HG03175 (cell line): ENCODE measurements around the gene PRKD1.
A peak's percentile ranks its signal among the peaks of the same experiment; 100 is the strongest.
"Not testable (repeated sequence)": the region's sequence is repeated elsewhere in the genome, so short reads cannot be mapped to it uniquely, and the experiment has no call there.

Source experiments
- ATAC-seq: cut with Tn5 transposase; IDR thresholded peaks from one replicate; pipeline ENCODE4 v1.9.1; 2021; ENCODE audit warnings: mild to moderate bottlenecking, moderate library complexity; ENCODE audit not compliant: unreplicated experiment

Gene PRKD1

DNA sequence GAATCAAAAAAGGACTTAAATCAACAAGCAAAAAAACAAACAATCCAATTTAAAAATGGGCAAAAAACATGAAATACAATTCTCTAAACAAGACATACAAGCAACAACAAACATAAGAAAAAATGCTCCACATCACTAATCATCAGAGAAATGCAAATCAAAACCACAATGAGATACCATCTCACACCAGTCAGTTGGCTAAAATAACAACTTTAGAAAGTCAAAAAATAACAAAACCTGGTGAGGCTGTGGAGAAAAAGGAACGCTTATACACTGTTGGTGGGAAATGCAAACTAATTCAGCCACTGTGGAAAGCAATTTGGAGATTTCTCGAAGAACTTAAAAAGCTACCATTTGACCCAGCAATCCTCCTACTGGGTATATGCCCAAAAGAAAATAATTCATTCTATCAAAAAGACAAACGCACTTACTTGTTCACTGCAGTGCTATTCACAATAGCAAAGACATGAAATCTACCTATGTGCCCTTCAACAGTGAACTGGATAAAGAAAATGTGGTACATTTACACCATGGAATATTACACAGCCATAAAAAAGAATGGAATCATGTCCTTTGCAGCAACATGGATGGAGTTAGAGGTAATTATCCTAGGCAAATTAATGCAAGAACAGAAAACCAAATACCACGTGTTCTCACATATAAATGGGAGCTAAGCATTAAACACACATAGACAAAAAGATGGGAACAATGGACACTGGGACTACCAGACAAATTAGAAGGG lies 26.9 kb downstream of the PRKD1 start:
- no peak for ATAC-seq

DNA sequence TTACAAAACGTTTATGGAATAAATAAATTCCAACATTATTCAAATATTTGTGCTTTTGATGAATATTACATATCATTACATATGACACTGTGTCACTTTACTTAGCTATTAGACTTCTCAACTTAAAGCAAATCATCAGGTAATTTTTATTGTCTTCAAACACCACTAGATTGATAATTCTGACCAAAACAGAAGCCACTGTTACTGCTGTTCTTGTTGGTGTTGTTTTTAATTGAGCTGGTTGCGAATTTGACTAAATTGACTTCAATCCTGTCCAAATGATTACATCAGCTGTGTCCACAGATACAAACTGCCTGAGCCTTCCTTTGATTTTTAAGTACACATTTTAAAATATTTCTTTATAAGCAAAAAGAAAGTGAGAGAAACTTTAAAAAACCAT lies 29.2 kb downstream of the PRKD1 start:
- no peak for ATAC-seq

DNA sequence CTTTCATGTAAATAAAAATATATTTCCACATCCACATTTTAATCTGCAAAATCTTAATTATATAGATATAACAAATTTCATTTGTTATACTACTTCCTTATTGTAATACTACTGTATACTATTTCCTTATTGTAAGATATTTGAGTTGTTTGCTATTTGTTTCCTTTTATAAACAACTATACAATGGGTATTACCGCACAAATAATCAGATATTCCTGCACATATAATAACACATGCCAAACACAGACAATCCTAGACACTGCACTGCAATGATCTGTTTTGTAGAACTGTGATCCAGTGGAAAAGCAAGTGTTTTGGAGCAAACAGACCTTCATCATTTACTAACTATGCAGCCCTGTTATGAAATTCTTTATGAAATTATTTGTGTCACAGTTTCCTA lies 30.5 kb downstream of the PRKD1 start:
- ATAC-seq = no peak

DNA sequence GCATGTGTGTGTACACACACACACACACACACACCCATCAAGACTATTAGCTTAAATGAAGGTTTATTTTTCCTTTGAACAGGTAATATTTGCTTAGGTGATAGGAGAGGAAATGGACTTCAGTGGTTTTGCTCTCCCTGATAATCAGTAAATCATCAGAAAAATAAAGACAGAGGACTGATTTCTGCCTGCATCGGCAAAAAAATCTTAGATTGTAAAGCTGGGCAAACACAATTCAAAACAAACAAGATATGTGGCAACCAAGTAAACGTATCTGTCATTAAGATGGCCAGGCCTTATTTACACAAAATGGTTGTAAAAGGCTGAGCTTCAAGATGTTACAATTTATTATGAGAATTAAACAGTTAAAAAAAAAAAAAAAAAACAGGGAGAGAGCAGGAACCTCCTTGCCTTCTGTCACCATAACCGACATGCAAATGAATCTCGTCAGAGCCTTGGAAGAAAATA lies 31.3 kb downstream of the PRKD1 start:
- no peak for ATAC-seq

DNA sequence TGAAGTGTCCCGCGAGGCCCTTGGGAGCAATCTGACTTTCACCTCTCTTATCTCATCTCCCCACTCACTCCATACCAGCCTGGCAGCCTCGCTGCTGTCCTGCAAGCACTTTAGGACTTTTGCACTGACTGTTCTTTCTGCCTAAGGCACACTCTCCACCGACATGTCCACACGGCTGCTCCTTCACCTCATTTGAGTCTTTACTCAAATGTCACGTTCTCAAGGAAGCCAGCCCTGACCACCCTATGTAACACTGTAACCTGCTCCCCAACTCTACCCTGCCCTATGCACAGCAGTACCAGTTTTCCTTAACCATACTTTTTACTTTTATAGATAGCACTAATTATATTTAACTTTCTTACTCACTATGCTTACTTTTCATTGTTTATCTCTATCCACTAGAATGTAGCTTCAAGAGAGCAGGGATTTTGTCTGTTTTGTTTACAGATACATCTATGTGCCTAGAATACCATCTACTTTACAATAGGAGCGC lies 32.0 kb downstream of the PRKD1 start:
- ATAC-seq = no peak

DNA sequence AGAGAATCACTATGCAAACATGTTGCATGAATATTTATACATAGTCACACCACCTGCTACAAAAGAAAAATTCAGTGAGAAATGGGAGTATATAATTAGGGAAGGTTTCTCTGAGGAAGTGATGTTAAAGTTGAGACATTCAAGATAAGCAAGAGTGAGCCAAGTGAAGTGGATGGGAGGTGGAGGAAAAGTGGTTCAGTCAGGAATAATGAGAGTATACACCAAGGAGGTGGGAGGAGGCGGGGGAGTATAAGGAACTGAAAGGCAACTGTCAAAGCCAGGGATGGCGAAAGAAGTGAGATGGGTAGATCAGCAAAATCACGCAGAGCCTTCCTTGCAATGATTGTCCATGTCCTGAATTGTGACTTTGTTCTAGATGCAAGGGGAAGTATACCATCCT lies 33.7 kb downstream of the PRKD1 start:
- ATAC-seq = no peak

DNA sequence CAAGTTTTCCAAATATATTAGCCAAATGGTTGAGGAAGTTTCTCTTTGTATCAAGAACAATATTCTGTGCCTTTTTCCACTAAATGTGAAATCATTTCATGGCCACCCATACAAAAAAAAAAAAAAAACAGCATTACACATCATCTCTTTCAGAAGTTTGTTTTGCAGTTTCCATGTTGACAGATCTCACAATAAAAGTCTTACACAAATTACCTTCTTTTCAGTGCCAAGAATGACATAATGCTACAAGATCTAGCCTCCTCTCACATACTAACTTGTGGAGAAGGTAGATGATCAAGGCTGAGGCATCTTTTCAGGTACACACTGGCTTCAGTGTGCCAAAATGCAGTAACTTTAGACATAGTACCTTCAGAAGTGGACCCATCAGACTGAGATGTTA lies 35.3 kb downstream of the PRKD1 start:
- ATAC-seq = no peak

DNA sequence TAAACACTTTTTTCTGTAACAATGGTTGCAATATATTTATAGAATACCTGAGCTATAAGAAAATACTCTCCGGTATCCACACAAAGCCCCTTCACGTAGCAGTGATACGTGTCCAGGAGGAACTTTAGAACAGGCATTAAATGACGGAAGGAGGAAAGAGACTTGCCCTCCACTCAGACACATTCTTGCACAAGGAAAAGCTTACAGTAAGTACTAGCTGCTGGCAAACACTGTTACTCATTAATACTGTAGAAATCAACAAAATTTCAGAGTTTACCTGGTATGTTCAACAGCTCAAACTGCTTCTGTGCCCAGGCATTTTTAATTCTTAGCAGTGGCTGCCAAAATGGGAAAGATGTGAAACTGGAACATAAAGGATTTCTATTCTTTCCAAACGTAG lies 41.7 kb downstream of the PRKD1 start:
- no peak for ATAC-seq

DNA sequence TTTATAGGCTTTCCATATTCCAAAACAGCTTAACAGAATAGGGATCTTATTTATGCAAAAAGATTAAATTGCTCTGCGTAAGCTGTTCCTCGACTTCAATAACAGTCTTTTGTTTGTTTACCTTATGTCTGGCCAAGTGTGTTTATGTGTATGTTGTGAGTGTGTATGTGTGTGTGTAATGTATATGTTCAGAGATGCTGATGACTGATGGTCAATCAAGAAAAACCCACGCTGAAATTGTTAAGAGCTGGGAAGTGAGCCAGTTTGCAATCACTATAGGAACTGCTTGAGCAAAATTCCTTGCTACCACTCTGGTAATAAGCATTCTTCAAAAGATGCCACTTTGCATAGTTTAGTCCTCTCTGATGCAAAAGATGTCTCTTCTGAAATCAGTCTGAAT lies 59.6 kb downstream of the PRKD1 start:
- no peak for ATAC-seq

DNA sequence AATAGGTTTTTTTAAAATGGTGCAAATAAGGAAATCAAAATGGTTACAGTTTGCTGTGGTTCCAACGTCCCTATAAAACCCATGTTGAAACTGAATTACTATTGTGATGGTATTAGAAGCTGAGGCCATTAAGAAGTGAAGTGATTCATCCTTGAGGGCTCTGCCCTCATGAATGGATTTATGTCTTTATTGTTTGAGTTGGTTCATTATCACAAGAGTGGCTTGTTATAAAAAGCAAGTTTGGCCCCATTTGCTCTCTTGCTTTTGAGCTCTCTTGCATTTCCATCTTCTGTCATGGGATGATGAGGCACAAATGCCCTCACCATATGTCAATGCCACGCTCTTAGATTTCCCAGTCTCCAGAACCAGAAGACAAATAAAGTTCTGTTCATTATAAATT lies 62.3 kb downstream of the PRKD1 start:
- no peak for ATAC-seq

DNA sequence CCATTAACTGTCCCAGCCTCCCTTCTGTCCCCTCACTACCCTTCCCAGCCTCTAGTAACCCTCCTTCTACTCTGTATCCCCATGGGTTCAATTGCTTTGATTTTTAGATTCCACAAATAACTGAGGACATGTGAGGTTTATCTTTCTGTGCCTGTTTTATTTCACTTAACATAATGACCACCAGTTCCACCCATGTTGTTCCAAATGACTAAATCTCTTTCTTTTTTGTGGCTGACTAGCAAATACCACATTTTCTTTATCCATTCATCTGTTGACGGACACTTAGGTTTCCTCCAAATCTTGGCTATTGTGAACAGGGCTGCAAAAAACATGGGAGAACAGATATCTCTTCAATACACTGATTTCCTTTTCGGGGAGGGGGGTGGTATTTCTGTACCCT lies 65.7 kb downstream of the PRKD1 start:
- ATAC-seq = no peak

DNA sequence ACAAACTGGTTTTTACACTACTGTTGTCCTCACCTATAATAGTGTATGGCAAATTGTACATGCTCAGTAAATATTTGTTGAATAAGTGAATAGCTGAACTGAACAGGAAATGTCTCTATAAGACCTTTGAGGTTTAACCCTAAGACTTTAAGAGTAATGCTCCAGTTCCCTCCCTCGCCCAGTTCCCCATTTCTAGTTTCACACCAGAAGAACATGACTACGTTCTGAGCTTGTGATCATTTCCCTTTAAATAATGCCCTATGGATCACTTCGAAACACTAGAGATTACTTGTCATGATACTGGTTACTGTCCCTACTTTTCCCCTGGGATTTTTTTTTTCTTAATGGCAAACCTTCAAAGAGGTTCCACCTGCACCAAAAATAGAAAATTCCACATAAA lies 69.3 kb downstream of the PRKD1 start:
- ATAC-seq = peak; percentile 96

DNA sequence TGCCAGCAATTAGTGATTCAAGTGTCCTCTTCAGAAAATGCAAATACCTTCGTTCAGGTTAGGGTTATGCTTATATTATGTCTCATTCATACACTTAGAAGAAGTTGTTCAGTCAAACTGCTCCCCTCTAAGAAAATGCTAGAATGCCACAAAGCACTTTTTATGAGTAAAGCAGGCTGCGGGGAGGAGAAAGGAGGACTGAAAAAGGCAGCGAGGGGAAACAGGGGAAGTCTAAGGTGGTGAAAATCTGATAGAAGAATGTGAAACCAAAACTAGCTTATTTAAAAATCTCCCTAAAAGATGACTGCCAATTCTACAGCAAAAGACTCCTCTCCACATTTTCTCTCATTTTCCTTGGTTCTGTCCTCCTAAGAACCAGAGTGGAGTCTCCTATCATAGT lies 70.1 kb downstream of the PRKD1 start:
- ATAC-seq = peak; percentile 65

DNA sequence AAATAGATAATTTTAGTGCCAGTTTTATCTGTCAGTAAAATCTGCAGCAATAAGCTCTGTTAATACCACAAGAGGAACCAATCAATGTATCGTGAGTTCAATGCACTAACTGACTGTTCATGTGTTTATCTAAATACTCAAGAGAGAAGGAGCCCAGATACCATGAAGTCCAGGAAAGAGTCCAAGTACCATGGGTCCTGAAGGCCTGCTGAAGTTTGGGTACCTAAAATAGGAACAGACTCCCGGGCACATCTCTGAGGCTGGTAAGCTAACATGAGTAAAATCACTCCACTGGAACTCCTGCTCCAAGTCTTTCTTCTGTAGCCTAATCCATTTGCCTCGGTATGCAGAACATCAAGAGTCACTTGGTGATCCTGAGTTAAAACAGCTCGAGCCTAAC lies 71.1 kb downstream of the PRKD1 start:
- no peak for ATAC-seq

DNA sequence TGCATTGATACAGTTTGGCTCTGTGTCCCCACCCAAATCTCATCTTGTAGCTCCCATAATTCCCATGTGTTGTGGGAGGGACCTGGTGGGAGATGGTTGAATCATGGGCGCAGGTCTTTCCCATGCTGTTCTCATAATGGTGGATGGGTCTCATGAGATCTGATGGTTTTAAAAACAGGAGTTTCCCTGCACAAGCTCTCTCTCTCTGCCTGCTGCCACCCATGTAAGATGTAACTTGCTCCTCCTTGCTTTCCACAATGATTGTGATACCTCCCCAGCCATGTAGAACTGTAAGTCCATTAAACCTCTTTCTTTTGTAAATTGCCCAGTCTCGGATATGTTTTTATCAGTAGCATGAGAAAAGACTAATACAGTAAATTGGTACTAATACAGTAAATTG lies 74.0 kb downstream of the PRKD1 start:
- not testable (repeated sequence) for ATAC-seq

DNA sequence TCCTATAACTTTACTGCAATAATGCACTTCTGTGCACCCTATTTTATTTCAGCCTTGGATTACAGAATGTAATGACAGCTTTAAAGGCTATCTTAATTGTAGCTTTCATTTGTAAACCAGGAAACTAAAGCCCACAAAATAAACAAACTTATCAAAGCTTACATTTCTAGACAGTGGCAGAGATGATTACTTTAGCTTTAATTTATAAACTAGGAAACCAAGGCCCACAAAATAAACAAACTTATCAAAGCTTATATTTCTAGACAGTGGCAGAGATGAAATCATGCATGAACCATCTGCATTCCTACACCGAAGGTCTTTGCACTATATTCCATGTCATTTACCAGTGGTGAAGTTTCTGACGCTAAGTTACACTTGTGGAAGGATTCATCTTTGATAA lies 74.4 kb downstream of the PRKD1 start:
- ATAC-seq = no peak

DNA sequence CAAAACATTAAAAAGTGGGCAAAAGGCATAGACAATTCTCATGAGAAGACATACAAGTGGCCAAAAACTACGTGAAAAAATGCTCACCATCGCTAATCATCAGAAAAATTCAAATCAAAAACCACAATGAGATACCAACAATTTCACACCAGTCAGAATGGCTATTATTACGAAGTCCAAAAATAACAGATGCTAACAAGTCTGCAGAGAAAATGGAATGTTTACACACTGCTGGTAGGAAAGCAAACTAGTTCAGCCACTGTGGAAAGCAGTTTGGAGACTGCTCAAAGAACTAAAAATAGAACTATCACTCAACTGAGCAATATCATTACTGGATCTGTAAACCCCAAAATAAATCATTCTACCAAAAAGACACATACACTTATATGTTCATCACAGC lies 76.2 kb downstream of the PRKD1 start:
- ATAC-seq = no peak

DNA sequence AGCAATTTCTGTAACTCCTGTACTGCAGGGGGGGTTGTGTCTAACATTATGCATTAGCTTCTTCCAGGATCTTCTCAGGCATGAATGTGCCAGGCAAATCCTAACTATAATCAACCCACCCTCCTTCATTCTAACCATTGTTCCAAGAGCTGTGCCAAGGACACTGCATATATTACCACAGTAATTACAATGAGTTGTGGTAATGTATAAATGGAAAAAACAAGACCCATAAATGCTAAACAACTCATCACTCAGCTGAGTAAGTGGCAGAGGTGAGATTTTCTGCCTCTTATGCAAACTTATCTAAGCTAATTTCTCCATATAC lies 80.6 kb downstream of the PRKD1 start:
- no peak for ATAC-seq

DNA sequence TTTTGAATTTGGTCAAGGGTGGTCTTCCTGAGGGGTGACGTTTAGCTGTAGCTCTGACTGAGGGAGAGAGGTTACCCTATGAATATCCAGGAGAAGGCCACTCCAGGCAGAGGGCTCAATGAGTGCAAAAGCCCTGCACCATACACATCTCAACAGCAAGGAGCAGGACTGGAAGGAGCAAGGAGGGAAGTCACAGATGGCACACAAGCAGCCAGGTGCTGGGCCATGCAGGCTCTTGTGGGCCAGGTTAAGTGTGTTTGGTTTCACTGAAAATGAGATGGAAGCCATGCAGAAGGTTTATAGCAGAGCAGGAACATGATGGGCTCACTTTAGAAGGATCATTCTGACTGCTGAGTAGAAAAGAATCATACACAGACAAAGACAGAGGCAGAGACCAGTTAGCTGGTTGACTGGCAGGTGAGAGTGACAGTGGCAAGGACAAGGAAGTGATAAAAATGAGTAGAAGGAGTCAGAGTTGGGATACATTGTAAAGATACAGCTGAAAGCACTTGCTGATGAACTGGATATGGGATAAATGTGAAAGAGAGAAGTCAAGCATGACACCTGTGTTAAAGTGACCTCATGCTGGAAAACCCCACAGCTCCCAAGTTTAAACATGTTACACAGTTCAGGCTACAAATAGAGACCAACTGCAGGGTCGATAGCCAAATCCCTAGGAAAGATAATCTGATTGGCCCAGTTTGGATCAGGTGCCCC lies 81.2 kb downstream of the PRKD1 start:
- no peak for ATAC-seq

DNA sequence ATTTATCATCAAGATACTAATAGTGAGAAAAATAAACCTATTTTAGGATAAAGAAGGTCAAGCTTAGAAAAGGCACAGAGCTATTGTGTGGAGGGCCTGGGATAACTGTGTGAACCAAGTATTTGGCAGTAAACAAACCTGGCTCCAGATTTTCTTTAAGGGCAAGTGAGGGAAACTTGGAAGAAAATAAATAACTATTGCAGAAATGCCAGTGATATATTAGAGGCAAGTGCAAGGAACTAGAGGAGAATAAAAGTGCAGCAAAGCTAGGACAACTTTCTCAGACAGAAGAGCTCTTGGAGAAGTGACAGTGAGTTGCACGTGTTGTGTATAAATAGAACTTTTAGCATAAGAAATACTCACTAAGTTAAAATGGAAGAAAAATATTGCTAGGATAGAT lies 83.7 kb downstream of the PRKD1 start:
- ATAC-seq = no peak

DNA sequence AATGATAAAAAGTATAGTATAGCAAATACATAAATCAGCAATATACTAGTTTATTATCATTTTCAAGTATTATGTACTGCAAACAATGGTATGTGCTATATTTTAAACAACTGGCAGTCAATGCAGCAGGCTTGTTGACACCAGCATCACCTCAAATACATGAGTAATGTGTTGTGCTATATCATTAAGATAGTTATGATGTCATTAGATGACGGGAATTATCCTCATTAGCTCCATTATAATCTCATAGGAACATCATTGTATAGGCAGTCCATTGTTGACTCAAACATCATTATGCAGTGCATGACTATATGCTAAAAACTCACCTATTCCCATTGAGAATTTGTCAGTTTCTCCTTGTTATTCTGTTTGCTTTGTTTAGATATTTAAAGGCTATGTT lies 85.4 kb downstream of the PRKD1 start:
- ATAC-seq = no peak

DNA sequence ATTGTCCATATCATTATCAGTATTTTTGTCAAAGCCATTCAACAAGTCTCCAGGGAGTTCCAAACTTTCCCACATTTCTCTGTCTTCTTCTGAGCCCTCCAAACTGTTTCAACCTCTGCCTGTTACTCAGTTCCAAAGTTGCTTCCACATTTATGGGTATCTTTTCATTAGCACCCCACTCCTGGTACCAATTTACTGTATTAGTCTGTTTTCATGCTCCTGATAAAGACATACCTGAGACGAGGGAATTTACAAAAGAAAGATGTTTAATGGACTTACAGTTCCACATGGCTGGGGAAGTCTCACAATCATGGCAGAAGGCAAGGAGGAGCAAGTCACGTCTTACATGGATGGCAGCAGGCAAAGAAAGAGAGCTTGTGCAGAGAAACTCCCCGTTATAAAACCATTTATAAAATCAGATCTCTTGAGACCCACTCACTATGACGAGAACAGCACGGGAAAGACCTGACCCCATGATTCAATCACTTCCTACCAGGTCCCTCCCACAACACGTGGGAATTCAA lies 87.2 kb downstream of the PRKD1 start:
- ATAC-seq = not testable (repeated sequence)
